ENCODE measurements around the gene LRRC47.

Gene LRRC47

DNA sequence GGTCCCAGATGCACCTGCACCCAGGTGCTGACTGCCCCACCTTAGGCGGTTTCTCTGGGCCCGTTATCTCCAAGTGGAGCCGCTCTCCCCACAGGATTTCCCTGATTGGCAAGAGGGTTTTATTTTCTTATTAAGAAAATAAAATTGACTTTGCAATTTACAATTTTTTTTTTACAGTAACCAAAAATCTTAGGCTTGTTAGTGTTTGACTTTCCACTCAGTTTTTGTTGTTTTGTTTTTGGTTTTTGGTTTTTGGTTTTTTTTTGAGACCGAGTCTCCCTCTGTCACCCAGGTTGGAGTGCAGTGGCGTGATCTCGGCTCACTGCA, 48.8 kb downstream of the LRRC47 start:
- peaks cover 15% of the 10 kb centered on the region for H3K27me3 ChIP-seq (ENCODE audit: control insufficient read depth, insufficient read depth, low read length)
- H3K9me3 ChIP-seq (replicated peaks; ENCODE audit: low read length): no peaks in the 10 kb centered on the region
- peak overlapping the region; percentile 80 for H3K9ac ChIP-seq (ENCODE audit: low read depth, low read length)
- H3K4me3 ChIP-seq (ENCODE audit: low read length): peak overlapping the region; percentile 77
- H3K36me3 ChIP-seq (ENCODE audit: insufficient read depth, low read length): peaks cover 5% of the 10 kb centered on the region
- H3K4me2 ChIP-seq (ENCODE audit: low read length): peak overlapping the region; percentile 84
- peaks cover 20% of the 10 kb centered on the region for H3K4me1 ChIP-seq (ENCODE audit: control insufficient read depth, insufficient read depth, low read length)

DNA sequence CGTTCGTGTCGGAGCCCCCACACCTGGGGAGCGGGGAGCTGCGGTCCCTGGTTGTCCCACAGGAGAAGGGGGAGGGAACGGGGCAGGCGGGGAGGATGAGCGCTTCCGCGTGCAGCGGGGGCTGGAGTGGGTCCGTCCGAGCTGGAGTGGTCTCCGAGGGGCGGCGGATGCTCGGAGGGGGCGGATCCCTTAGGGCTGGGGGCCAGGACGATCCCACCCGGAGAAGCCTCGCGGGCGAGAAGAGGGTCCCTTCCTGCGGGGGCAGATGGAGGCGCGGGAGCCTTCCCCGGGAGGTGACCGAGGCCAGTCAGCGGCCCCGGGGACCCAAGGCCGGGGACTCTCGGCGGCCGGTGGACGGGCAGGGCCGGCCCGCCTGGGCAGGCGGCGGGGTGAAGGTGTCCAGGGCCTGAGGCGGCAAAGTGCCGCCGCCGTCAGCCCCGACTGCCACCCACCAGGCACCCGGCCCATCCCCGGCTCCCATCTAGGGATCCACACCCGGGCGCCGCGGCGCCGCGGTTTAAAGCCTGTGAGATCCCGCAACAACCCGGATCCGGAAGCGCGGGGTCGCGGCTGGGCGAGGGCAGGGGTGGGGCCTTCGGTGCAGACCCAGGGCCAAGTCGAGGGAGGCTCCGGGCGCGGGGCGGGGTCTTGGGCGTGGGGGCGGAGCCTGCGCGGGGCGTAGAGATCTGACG, 49.3 kb downstream of the LRRC47 start:
- Histone ChIP-seq H3K27me3 (ENCODE audit: control insufficient read depth, insufficient read depth, low read length) (peaks cover 10% of the 10 kb centered on the region), H3K9me3 (replicated peaks; ENCODE audit: low read length) (no peaks in the 10 kb centered on the region), H3K4me2 (ENCODE audit: low read length) (peak overlapping the region; percentile 84), H3K4me1 (ENCODE audit: control insufficient read depth, insufficient read depth, low read length) (peaks cover 20% of the 10 kb centered on the region), H3K36me3 (ENCODE audit: insufficient read depth, low read length) (peaks cover 10% of the 10 kb centered on the region), H3K4me3 (ENCODE audit: low read length) (peak overlapping the region; percentile 77), H3K9ac (ENCODE audit: low read depth, low read length) (peak overlapping the region; percentile 80)

DNA sequence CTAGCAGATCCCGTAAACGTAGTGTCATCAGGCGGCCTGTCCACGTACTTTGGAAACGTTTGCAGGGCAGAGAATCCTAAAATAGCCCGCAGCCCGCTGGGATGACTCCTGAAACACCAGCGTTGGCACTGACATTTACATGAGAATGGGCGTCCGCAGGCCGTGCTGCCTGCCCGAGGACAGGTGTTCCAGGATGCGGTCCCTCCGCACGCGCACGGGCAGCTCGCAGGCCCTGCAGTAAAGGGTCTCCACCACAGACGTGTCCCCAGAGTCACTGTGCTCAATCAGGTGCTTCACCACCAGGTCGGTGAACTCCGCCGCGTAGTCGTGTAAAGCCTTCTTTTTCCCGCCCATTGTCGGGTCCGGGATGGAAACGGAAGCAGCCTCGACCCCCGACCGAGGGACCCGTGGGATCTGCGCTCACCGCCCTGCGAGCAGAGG, 49.9 kb downstream of the LRRC47 start:
- Histone ChIP-seq H3K9ac (ENCODE audit: low read depth, low read length) (peak overlapping the region; percentile 80), H3K27me3 (ENCODE audit: control insufficient read depth, insufficient read depth, low read length) (peaks cover 9% of the 10 kb centered on the region), H3K36me3 (ENCODE audit: insufficient read depth, low read length) (peaks cover 10% of the 10 kb centered on the region), H3K4me1 (ENCODE audit: control insufficient read depth, insufficient read depth, low read length) (peaks cover 20% of the 10 kb centered on the region), H3K4me2 (ENCODE audit: low read length) (peak overlapping the region; percentile 84), H3K9me3 (replicated peaks; ENCODE audit: low read length) (no peaks in the 10 kb centered on the region), H3K4me3 (ENCODE audit: low read length) (peak overlapping the region; percentile 77)

DNA sequence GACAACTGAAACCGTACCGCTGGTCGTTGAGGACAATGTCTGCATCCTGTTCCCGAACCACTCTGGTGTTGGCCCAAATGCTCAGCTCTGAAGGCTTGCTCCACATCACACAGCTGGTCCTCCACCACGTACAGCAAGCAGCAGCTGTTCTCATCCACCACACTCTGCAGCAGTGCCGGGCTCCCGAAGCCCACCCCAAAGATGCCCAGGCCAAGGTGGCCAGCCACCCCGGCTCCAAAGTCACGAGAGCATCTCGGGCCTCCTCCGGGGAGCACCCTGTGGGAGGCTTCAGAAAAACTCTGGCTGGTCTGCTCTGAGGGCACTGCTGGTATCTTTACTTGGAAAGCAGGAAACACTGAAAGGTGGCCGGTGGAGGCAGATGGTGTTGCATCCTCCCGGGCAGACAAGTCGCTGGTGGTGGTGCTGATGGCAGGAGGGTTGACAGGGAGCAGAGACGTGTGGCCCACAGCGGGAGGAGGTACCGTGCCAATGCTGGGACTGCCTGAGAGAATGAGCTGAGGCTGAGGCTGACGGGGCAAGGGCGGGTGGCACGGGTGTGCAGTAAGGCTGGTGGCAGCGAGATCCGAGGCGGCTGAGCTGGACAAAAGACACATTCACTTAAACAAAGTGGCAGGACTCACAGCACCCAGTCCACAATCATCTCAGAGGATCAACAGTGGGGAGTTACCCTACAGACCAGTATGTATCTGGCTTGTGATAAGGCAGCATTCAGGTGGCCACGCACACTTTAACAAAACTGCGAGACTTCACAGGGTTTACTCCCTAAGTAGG, 50.5 kb downstream of the LRRC47 start:
- no peaks in the 10 kb centered on the region for H3K9me3 ChIP-seq (replicated peaks; ENCODE audit: low read length)
- peak overlapping the region; percentile 84 for H3K4me2 ChIP-seq (ENCODE audit: low read length)
- H3K36me3 ChIP-seq (ENCODE audit: insufficient read depth, low read length): peaks cover 10% of the 10 kb centered on the region
- peaks cover 20% of the 10 kb centered on the region for H3K4me1 ChIP-seq (ENCODE audit: control insufficient read depth, insufficient read depth, low read length)
- peaks cover 7% of the 10 kb centered on the region for H3K27me3 ChIP-seq (ENCODE audit: control insufficient read depth, insufficient read depth, low read length)
- H3K4me3 ChIP-seq (ENCODE audit: low read length): peak overlapping the region; percentile 77
- no peak overlapping the region for H3K9ac ChIP-seq (ENCODE audit: low read depth, low read length)

DNA sequence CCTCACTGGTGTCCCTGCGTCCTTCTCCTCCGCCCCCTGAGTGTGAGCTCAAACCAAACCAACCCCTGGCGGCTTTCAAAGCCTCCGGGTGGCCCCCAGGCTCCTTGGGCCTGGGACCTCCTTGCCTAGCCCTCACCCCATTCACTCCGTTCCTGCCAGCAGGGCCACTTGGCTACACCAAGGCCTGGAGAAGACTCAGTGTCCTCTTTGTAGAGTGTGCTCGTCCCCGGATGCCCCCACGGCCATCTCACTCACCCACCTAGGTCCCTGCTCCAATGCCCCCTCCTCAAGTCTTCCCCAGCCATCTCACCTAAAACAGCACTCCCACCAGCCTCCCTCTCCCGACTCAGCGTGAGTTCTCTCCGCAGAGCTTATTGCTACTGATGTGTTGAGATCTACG, 51.2 kb downstream of the LRRC47 start:
- Histone ChIP-seq H3K9me3 (replicated peaks; ENCODE audit: low read length) (no peaks in the 10 kb centered on the region), H3K9ac (ENCODE audit: low read depth, low read length) (no peak overlapping the region), H3K4me3 (ENCODE audit: low read length) (no peak overlapping the region), H3K36me3 (ENCODE audit: insufficient read depth, low read length) (peaks cover 11% of the 10 kb centered on the region), H3K27me3 (ENCODE audit: control insufficient read depth, insufficient read depth, low read length) (no peaks in the 10 kb centered on the region), H3K4me2 (ENCODE audit: low read length) (peak overlapping the region; percentile 84), H3K4me1 (ENCODE audit: control insufficient read depth, insufficient read depth, low read length) (peaks cover 20% of the 10 kb centered on the region)

DNA sequence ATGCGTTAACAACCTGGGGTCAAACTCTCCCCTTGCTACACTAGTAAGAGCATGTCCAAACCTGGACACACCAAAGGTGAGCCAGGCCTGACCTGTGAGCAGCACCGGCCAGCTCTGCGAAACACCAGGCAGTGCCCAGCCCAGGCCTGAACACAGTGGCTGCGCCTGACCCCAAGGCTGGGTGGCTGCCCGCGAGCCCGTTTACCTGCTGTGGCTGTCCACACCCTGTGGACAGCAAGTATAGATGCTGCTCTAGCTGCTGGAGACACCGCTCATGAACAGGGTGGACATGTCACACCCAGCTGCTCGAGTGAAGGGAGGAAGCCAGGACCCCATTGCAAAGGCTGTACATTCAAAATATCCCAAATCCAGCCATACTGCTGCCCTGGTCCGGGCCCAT, 51.7 kb downstream of the LRRC47 start:
- H3K4me2 ChIP-seq (ENCODE audit: low read length): no peak overlapping the region
- peaks cover 20% of the 10 kb centered on the region for H3K4me1 ChIP-seq (ENCODE audit: control insufficient read depth, insufficient read depth, low read length)
- H3K36me3 ChIP-seq (ENCODE audit: insufficient read depth, low read length): peaks cover 14% of the 10 kb centered on the region
- H3K27me3 ChIP-seq (ENCODE audit: control insufficient read depth, insufficient read depth, low read length): no peaks in the 10 kb centered on the region
- no peaks in the 10 kb centered on the region for H3K9me3 ChIP-seq (replicated peaks; ENCODE audit: low read length)
- no peak overlapping the region for H3K9ac ChIP-seq (ENCODE audit: low read depth, low read length)
- no peak overlapping the region for H3K4me3 ChIP-seq (ENCODE audit: low read length)

DNA sequence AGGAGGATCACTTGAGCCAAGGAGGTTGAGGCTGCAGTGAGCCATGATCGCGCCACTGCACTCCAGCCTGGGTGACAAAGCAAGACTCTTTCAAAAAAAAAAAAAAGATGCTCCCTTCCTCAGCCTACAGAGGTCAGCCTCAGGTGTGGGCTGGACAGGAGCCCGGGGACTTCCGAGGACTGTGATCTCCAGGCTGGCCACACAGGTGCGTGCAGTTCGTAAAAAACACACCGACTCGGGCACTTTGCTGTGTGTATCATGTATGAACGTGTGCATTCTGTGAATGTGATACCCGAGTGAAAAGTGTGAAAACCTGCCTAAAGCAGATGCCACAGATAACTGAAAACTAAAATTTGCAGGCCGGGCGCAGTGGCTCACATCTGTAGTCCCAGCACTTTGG, 52.5 kb downstream of the LRRC47 start:
- Histone ChIP-seq H3K4me3 (ENCODE audit: low read length) (no peak overlapping the region), H3K27me3 (ENCODE audit: control insufficient read depth, insufficient read depth, low read length) (no peaks in the 10 kb centered on the region), H3K4me1 (ENCODE audit: control insufficient read depth, insufficient read depth, low read length) (peaks cover 20% of the 10 kb centered on the region), H3K36me3 (ENCODE audit: insufficient read depth, low read length) (peaks cover 19% of the 10 kb centered on the region), H3K9me3 (replicated peaks; ENCODE audit: low read length) (no peaks in the 10 kb centered on the region), H3K9ac (ENCODE audit: low read depth, low read length) (no peak overlapping the region), H3K4me2 (ENCODE audit: low read length) (no peak overlapping the region)

DNA sequence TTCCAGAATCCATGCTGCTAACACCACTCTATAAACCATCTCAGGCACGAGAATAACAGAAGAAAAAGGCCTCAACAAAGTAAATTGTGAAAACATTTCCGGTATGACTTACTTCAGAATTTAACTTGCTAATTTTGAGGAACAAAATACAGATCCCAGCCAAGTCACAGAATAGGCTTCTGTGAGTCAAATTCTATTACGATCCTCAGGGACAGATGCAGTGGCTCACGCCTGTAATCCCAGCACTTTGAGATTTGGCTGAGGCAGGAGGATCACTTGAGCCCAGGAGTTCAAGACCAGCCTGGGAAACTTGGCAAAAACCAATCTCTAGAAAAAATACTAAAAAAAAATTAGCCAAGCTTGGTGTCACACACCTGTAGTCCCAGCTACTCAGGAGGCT, 52.9 kb downstream of the LRRC47 start:
- Histone ChIP-seq H3K36me3 (ENCODE audit: insufficient read depth, low read length) (peaks cover 23% of the 10 kb centered on the region), H3K9me3 (replicated peaks; ENCODE audit: low read length) (no peaks in the 10 kb centered on the region), H3K4me2 (ENCODE audit: low read length) (no peak overlapping the region), H3K4me1 (ENCODE audit: control insufficient read depth, insufficient read depth, low read length) (peaks cover 20% of the 10 kb centered on the region), H3K4me3 (ENCODE audit: low read length) (no peak overlapping the region), H3K27me3 (ENCODE audit: control insufficient read depth, insufficient read depth, low read length) (no peaks in the 10 kb centered on the region), H3K9ac (ENCODE audit: low read depth, low read length) (no peak overlapping the region)

DNA sequence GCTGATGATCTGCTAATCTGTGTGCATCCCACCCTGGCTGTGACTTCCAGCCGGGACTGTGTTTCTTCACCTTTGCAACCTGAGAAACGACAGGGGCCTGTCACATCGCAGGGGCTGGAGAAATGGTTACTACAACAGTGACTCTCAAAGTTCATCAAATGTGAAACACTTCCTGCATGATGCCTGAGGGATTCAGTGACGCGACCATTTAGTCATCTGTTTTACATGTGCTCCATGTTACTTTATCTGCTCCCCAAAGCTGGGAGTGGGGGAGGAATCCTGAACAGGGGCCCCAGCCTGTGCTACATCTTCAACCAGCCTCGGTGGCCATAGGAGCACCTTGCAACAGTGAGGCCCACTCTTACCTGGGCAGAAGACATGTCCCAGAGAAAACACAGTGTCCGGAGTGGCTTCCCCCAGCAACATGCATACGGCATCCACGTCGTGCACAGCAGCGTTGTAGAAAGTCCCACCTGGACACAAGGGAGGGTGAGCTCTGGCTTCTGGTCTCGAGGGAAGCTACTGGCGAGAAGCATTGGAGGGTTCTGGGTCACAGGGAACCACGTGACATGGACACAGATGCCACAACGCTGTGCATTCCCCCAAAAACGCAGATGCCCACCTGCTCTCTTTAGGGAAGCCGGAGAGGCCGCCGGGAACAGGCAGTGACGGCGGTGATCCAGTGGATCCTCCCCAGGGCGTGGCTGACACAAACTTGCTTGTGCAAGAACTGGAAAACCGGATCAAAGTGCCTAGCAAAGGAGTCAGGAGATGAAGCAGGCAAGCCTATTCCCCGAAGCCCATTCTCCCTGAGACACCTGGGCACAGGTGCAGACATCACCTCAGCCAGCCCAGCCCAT, 53.6 kb downstream of the LRRC47 start:
- peaks cover 26% of the 10 kb centered on the region for H3K36me3 ChIP-seq (ENCODE audit: insufficient read depth, low read length)
- H3K4me2 ChIP-seq (ENCODE audit: low read length): no peak overlapping the region
- H3K9me3 ChIP-seq (replicated peaks; ENCODE audit: low read length): no peaks in the 10 kb centered on the region
- no peak overlapping the region for H3K4me3 ChIP-seq (ENCODE audit: low read length)
- peaks cover 16% of the 10 kb centered on the region for H3K4me1 ChIP-seq (ENCODE audit: control insufficient read depth, insufficient read depth, low read length)
- no peak overlapping the region for H3K9ac ChIP-seq (ENCODE audit: low read depth, low read length)
- H3K27me3 ChIP-seq (ENCODE audit: control insufficient read depth, insufficient read depth, low read length): no peaks in the 10 kb centered on the region

DNA sequence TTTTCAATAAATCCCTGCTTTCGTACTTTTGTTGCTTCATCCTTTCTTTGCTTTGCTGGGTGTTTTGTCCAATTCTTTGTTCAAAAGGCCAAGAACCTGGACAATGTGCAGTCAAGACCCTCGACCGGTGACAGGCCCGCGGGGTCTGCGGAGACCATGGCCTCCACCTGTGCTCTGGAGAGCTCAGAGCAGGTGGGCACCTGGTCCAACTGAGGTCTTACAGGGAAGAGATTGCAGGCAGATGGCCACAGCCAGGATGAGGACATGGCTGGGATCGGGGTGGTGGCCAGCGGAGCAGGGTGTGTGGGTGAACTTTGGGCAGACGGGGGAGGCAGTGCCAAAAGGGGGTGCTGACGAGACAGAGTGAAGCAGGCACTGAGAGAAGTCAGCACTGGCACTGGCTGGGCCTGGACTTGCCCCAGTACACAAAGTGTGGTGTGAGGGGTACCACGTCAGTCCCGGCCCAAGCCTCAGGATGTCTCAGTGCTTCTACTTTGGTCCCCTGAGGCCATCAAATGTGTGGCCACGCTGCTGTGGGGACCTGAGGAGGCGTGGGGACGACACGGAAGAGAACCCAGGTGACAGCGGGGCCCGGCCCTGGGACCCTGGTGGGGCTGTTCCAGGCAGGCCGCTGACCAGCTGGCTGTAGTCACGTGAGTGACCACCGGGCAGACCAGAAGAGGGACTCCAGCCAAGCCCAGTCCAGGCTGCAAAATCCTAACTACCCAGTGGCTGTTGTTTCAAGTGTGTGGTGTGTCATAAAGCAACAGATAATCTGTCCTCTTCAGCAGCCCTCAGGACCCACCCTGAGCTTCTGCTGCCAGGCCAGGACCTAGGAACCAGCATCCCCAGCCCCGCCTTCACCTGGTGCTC, 54.5 kb downstream of the LRRC47 start:
- Histone ChIP-seq H3K9me3 (replicated peaks; ENCODE audit: low read length) (no peaks in the 10 kb centered on the region), H3K36me3 (ENCODE audit: insufficient read depth, low read length) (peaks cover 30% of the 10 kb centered on the region), H3K4me3 (ENCODE audit: low read length) (no peak overlapping the region), H3K4me2 (ENCODE audit: low read length) (no peak overlapping the region), H3K4me1 (ENCODE audit: control insufficient read depth, insufficient read depth, low read length) (peaks cover 11% of the 10 kb centered on the region), H3K27me3 (ENCODE audit: control insufficient read depth, insufficient read depth, low read length) (no peaks in the 10 kb centered on the region), H3K9ac (ENCODE audit: low read depth, low read length) (no peak overlapping the region)
